ENCODE measurements around the gene PICK1. TPM values are rescaled to one million over a fixed set of nuclear protein-coding genes. Genes with fewer than 3 reads are reported as not detected.

The PICK1 gene
- total RNA-seq, 2 experiments from 2014 or later: 13.9 to 14.9 TPM

DNA sequence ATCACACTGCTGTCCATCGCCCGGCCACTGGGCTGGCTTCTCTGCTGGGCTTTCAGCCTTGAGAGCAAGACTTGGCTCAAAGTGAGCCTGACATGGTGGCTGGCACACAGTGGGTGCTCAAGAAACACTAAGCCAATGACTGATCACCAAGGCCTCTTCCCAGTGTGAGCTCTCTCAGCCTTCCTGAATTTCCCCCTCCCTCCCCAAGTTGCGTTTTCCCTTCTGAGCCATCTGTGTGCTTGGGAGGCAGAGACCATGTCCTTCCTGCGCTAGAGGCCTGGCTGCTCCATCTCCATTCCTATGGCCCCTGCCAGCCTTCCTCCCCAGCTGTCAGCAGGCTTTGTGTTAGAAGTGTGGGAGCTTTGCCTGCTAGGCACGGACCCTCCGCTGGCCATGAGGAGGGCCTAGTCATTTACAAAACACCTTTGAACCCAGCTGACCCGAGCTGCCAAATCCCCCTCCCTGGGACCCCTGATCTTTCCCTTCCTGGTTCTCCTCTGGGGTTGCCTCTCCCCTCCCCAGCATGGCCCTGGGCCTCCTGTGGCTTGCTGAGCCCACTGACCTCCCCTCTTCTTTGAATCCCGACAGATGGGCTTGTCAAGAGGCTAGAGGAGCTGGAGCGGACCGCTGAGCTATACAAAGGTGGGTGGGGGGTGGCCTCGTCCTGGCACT is 13.2 kb downstream of the PICK1 start:
- POLR2A ChIA-PET: no interaction called here
- DNase-seq (no peak), ATAC-seq (no peak)
- no peak overlapping the region for H3K27ac Mint-ChIP-seq
- intact Hi-C loops (cut with micrococcal nuclease): no loop called here
- H3K9me3 Mint-ChIP-seq: no peaks in the 10 kb centered on the region
- H3K27me3 Mint-ChIP-seq: no peaks in the 10 kb centered on the region
- CTCF ChIA-PET: interaction anchor here (0.9 to 4.1 kb wide), 3 partner anchors 17 to 43 kb away, joined by 3 to 25 read pairs (median 4); no protein-coding TSS in a partner anchor
- no peaks in the 10 kb centered on the region for H3K4me1 Mint-ChIP-seq (ENCODE audit: low read depth)
- H3K4me3 Mint-ChIP-seq: no peak overlapping the region
- TF ChIP-seq, protein P1, sequence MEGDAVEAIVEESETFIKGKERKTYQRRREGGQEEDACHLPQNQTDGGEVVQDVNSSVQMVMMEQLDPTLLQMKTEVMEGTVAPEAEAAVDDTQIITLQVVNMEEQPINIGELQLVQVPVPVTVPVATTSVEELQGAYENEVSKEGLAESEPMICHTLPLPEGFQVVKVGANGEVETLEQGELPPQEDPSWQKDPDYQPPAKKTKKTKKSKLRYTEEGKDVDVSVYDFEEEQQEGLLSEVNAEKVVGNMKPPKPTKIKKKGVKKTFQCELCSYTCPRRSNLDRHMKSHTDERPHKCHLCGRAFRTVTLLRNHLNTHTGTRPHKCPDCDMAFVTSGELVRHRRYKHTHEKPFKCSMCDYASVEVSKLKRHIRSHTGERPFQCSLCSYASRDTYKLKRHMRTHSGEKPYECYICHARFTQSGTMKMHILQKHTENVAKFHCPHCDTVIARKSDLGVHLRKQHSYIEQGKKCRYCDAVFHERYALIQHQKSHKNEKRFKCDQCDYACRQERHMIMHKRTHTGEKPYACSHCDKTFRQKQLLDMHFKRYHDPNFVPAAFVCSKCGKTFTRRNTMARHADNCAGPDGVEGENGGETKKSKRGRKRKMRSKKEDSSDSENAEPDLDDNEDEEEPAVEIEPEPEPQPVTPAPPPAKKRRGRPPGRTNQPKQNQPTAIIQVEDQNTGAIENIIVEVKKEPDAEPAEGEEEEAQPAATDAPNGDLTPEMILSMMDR (IDR thresholded peaks at IDR 0.05): no peak
- H3K36me3 Mint-ChIP-seq (ENCODE audit: low read depth): peaks cover 11% of the 10 kb centered on the region

DNA sequence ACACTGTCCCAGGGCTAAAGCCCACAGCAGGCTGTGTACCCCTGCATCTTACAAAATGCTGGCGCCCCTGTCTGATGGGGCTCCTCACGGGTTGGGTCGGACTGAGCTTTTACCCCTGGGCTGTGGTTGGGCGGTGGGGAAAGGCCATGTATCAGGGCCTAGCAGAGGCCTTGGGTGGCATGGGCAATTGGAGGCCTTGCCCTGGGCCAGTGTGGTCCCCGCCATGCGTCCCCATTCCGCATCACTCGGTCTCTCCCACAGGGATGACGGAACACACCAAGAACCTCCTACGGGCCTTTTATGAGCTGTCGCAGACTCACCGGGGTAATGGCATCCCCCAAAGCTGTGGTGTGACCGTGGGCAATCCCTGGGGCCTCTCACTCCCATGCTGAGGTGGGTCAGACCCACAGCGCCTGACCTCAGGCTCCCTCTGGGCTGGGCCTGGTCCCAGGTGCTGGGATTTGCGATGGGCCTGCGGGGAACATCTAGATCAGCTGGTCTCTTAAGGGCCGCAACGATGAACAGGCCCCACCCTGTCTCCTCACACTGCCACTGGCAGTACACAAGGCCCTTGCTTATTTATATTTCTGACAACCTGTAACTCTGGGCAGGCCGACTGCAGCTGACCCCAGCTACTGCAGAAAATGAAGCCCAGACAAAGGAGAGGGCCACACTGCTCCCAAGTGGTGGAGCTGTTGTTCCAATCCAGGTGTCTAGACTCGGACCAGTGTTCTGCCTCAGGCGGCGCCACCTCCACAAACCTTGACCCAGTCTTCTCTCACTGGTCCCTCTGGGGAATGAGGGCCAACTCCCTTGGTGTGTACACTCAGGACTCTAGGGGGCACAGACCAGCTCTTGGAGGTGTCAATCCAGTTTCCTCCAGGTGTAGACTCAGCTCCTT is 14.5 kb downstream of the PICK1 start:
- DNase-seq (no peak), ATAC-seq (no peak)
- Mint-ChIP-seq H3K4me3 (no peak overlapping the region), H3K27ac (no peak overlapping the region), H3K27me3 (no peaks in the 10 kb centered on the region), H3K36me3 (ENCODE audit: low read depth) (peaks cover 9% of the 10 kb centered on the region), H3K4me1 (ENCODE audit: low read depth) (no peaks in the 10 kb centered on the region), H3K9me3 (no peaks in the 10 kb centered on the region)
- POLR2A ChIA-PET: interaction anchor here (0.7 to 1.0 kb wide), 2 partner anchors 14 to 17 kb away, joined by 3 read pairs; no protein-coding TSS in a partner anchor
- intact Hi-C loops (cut with micrococcal nuclease): no loop called here
- TF ChIP-seq, protein P1 (IDR thresholded peaks at IDR 0.05): no peak
- CTCF ChIA-PET: interaction anchor here (4.1 kb wide), 1 partner anchor 20 kb away, joined by 25 read pairs; no protein-coding TSS in a partner anchor

DNA sequence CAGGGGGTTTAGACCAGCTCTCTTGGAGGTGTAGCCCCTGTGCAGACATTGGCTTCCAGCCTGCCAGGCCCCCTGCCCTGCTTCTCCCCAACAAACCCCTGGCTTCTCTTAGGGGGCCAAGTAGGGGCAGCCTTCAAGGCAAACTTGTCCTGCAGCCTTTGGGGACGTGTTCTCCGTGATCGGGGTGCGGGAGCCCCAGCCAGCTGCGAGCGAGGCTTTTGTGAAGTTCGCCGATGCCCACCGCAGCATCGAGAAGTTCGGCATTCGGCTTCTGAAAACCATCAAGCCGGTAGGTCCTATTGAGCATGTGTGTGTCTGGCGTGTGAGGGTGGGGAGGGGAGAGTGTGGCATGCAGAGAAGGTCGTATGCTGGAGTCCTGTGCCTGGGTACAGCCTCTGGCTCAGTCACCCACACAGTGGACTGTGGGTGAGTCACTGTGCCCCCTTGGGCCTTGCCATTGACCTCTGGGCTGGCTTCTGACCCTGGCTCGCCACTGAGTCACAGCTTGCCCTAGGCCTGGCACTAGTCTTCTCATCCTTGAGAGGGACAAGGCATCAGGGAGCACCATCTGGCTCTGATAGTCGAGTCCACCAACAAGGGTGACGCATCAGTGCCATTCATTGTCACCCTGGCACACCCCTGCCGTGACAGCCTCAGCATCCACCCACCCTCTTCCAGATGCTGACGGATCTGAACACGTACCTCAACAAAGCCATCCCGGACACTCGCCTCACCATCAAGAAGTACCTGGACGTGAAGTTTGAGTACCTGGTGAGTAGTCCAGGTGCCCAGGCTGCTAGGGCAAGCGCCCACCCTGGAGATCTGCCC is 15.3 kb downstream of the PICK1 start:
- Mint-ChIP-seq H3K27ac (no peak overlapping the region), H3K4me3 (no peak overlapping the region), H3K9me3 (no peaks in the 10 kb centered on the region), H3K36me3 (ENCODE audit: low read depth) (peaks cover 9% of the 10 kb centered on the region), H3K4me1 (ENCODE audit: low read depth) (no peaks in the 10 kb centered on the region), H3K27me3 (no peaks in the 10 kb centered on the region)
- ATAC-seq: no peak
- TF ChIP-seq, protein P1 (IDR thresholded peaks at IDR 0.05): no peak
- CTCF ChIA-PET: no interaction called here
- DNase-seq: no peak
- POLR2A ChIA-PET: interaction anchor here (1.0 kb wide), 1 partner anchor 14 kb away, joined by 3 read pairs; no protein-coding TSS in a partner anchor
- intact Hi-C loops (cut with micrococcal nuclease): no loop called here

DNA sequence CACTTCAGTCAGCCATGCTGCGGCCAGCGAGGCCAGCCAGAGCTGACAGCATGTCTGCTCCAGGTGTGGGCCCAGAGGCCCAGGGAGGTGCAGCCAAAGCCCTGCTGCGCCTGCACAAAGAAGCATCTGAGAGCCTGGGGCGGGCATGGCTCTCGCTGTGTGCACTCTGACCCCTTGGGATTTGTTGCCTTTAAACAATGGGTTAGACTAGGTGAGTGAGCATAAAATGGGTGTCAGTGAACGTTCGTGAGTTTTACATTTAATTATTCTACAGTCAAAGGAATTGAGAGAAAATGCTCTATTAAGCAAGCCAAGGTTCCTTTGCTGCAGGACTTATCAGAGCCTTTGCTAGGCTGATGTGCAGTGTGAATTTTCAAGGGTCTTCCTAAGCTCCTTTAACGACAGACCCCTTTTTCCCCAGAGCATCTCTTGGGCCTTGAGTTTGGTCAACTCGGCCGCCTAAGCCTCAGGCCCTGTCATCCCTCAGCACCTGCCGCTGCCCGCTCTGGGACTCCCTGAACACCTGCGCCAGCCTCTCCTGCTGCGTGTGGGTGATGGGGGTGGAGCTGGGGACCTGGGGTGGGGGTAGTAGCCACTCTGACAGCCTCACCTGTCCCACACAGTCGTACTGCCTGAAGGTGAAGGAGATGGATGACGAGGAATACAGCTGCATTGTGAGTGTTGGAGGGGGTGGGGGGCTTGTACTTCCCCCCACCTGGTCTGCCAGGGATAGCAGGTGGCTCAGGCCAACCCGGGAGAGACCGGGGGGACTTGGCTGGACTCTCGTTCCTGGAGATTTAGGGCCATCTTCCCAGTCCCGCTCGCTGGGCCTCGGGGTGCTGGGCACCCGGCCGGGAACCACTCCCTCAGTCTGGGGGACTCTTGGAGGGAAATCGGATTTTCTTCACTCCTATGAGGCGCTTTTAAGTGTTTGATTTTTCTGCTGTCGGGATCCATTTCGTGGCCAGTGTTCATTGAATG is 16.2 kb downstream of the PICK1 start:
- Mint-ChIP-seq H3K27me3 (no peaks in the 10 kb centered on the region), H3K4me3 (no peak overlapping the region), H3K36me3 (ENCODE audit: low read depth) (peaks cover 9% of the 10 kb centered on the region), H3K4me1 (ENCODE audit: low read depth) (no peaks in the 10 kb centered on the region), H3K27ac (no peak overlapping the region), H3K9me3 (no peaks in the 10 kb centered on the region)
- ChIA-PET POLR2A (interaction anchor here (1.6 kb wide), 1 partner anchor 20 kb away, joined by 3 read pairs; no protein-coding TSS in a partner anchor), CTCF (no interaction called here)
- intact Hi-C loops (cut with micrococcal nuclease): no loop called here
- no peak for DNase-seq
- no peak for ATAC-seq
- TF ChIP-seq, protein P1 (IDR thresholded peaks at IDR 0.05): no peak
